HCT116 (cell line): ENCODE data around the gene AK3. TPM values are rescaled to one million over a fixed set of nuclear protein-coding genes. Genes with fewer than 3 reads are reported as not detected.
"Not testable (repeated sequence)": the region's sequence is repeated elsewhere in the genome, so short reads cannot be mapped to it uniquely, and the experiment has no call there.

Experiments
- ATAC-seq: fragments of 200-7000 bp; cut with Tn5 transposase; 2 replicates; pipeline ENCODE4 v1.9.1; 2020; ENCODE audit warnings: mild to moderate bottlenecking, moderate library complexity
- BruUV-seq: library from RNA; stranded (reverse); fragments of 400-500 nt; replicated peaks from 2 replicates; lab custom pipeline; 2021; lab: Mats Ljungman, UMichigan
- CTCF ChIA-PET: fragments of 300-600 bp; sonication (Branson Sonifier 250); formaldehyde crosslinking; loops from one replicate; lab custom pipeline; 2021; ENCODE audit warnings: antibody characterized with exemption; lab: Charles Lee
- POLR2A ChIA-PET: fragments of 300-600, 350-600 bp; sonication (Branson Sonifier 250); formaldehyde crosslinking; loops from one replicate; lab custom pipeline; 2021; ENCODE audit warnings: antibody characterized with exemption; lab: Charles Lee
- RAD21 ChIA-PET, 2 experiments: fragments of 300-600 bp; sonication (Branson Sonifier 250); formaldehyde crosslinking; loops; one replicate each; lab custom pipeline; 2023; ENCODE audit warnings: low total read pairs in 2 of 2; ENCODE audit not compliant: uncharacterized antibody in 2 of 2, unreplicated experiment in 2 of 2, low non-redundant PET in 1 of 2; lab: Charles Lee
- DNase-seq: peaks from one replicate; pipeline ENCODE4 v3.0.0-alpha.2; 2010; ENCODE audit warnings: low read depth, low spot score
- H2AFZ ChIP-seq: fragments of 200-600 bp; shearing (Covaris generic), sonication (generic); 2 replicates; pipeline ENCODE4 v1.6.1; 2017; ENCODE audit warnings: low read depth, mixed run types, mixed read lengths, antibody characterized with exemption, low read length; ENCODE audit not compliant: poor library complexity, severe bottlenecking
- H3K27ac ChIP-seq: 2 replicates; pipeline ENCODE4 v1.5.1; 2012; ENCODE audit warnings: low read depth, low read length
- H3K27me3 ChIP-seq: fragments of 200-600 bp; sonication (generic); 2 replicates; pipeline ENCODE4 v1.6.1; 2016; ENCODE audit warnings: mixed run types, low read length, mixed read lengths; ENCODE audit not compliant: insufficient read depth
- H3K36me3 ChIP-seq, 2 experiments: fragments of 200-500 bp in 1 of 2; fragments of 200-600 bp in 1 of 2; sonication (Bioruptor generic) in 1 of 2; sonication (generic) in 1 of 2; 2 replicates each; pipeline versions ENCODE4 v1.5.1 to v1.6.1; 2014 to 2016; ENCODE audit warnings: low read length in 2 of 2, inconsistent platforms in 1 of 2, mixed read lengths in 1 of 2, mixed run types in 1 of 2; ENCODE audit not compliant: insufficient read depth in 2 of 2, control insufficient read depth in 1 of 2
- H3K4me1 ChIP-seq, 2 experiments: fragments of 200-600 bp in 1 of 2; sonication (generic) in 1 of 2; 2 replicates each; pipeline versions ENCODE4 v1.5.1 to v1.6.1; 2012 to 2017; ENCODE audit warnings: low read length in 2 of 2, inconsistent platforms in 1 of 2, mild to moderate bottlenecking in 1 of 2, mixed read lengths in 1 of 2, mixed run types in 1 of 2, moderate library complexity in 1 of 2; ENCODE audit not compliant: insufficient read depth in 2 of 2, control insufficient read depth in 1 of 2
- H3K4me2 ChIP-seq: fragments of 200-600 bp; sonication (generic); 2 replicates; pipeline ENCODE4 v1.6.1; 2017; ENCODE audit warnings: mixed run types, low read length, mixed read lengths
- H3K4me3 ChIP-seq, 2 experiments: fragments of 200-600 bp in 1 of 2; sonication (generic) in 1 of 2; replicated peaks in 1 of 2; 2 replicates each; pipeline ENCODE4 v1.5.1; 2011 to 2016; ENCODE audit warnings: low read length in 2 of 2, control low read depth in 1 of 2, low read depth in 1 of 2, mild to moderate bottlenecking in 1 of 2, mixed read lengths in 1 of 2, mixed run types in 1 of 2
- H3K79me2 ChIP-seq: fragments of 200-600 bp; sonication (generic); 2 replicates; pipeline ENCODE4 v1.6.1; 2017; ENCODE audit warnings: mild to moderate bottlenecking, mixed run types, low read length, moderate library complexity, mixed read lengths; ENCODE audit not compliant: insufficient read depth
- H3K9ac ChIP-seq: fragments of 200-600 bp; sonication (generic); 2 replicates; pipeline ENCODE4 v1.6.1; 2016; ENCODE audit warnings: low read length, mixed read lengths
- H3K9me2 ChIP-seq: fragments of 200-600 bp; sonication (generic), shearing (Covaris generic); 2 replicates; pipeline ENCODE4 v1.6.1; 2017; ENCODE audit warnings: mixed run types, mild to moderate bottlenecking, moderate library complexity; ENCODE audit not compliant: insufficient read depth
- H3K9me3 ChIP-seq, 2 experiments: fragments of 200-500 bp in 1 of 2; fragments of 200-600 bp in 1 of 2; sonication (Bioruptor generic) in 1 of 2; sonication (generic) in 1 of 2; 2 replicates each; pipeline ENCODE4 v1.6.1; 2014 to 2017; ENCODE audit warnings: low read length in 2 of 2, mixed read lengths in 2 of 2, inconsistent platforms in 1 of 2, low read depth in 1 of 2, mild to moderate bottlenecking in 1 of 2, mixed run types in 1 of 2, moderate library complexity in 1 of 2; ENCODE audit not compliant: control insufficient read depth in 1 of 2, insufficient read depth in 1 of 2
- H4K20me1 ChIP-seq: fragments of 200-600 bp; sonication (generic), shearing (Covaris generic); 2 replicates; pipeline ENCODE4 v1.6.1; 2017; ENCODE audit warnings: mixed run types, mild to moderate bottlenecking, moderate library complexity; ENCODE audit not compliant: insufficient read depth
- ATF3 ChIP-seq: IDR thresholded peaks from 2 replicates; pipeline ENCODE4 v1.6.1; 2012
- CBX3 ChIP-seq: IDR thresholded peaks from 2 replicates; pipeline ENCODE4 v1.6.1; 2012; ENCODE audit warnings: low read depth
- EGR1 ChIP-seq: IDR thresholded peaks from 2 replicates; pipeline ENCODE4 v1.6.1; 2012; ENCODE audit warnings: low read depth
- EZH2 ChIP-seq: fragments of 200-600 bp; sonication (generic); IDR thresholded peaks from 2 replicates; pipeline ENCODE4 v1.6.1; 2017; ENCODE audit warnings: antibody characterized with exemption, mixed run types
- JUND ChIP-seq: IDR thresholded peaks from 2 replicates; pipeline ENCODE4 v1.6.1; 2012
- POLR2A ChIP-seq: IDR thresholded peaks from 2 replicates; pipeline ENCODE4 v1.7.0; 2011; ENCODE audit warnings: borderline replicate concordance; ENCODE audit not compliant: insufficient read depth, insufficient read length; ENCODE audit errors: extremely low read depth
- SIN3A ChIP-seq: IDR thresholded peaks from 2 replicates; pipeline ENCODE4 v1.6.1; 2012; ENCODE audit warnings: low read depth
- ZBTB33 ChIP-seq: IDR thresholded peaks from 2 replicates; pipeline ENCODE4 v1.6.1; 2011; ENCODE audit warnings: mild to moderate bottlenecking, low read length, moderate library complexity; ENCODE audit not compliant: insufficient replicate concordance; ENCODE audit errors: extremely low read depth
- ZFX ChIP-seq: fragments of 450-650 bp; IDR thresholded peaks from 2 replicates; pipeline ENCODE4 v1.6.1; 2017
- ZNF274 ChIP-seq: fragments of 200-500 bp; sonication (Bioruptor generic); IDR thresholded peaks from 2 replicates; pipeline ENCODE4 v1.6.1; 2014; ENCODE audit warnings: mild to moderate bottlenecking, low read depth, low read length, inconsistent platforms
- intact Hi-C: fragments of 100-400 bp; cut with micrococcal nuclease; formaldehyde crosslinking; loops from 2 replicates; pipeline ENCODE4 v1.10.0; 2022
- total RNA-seq: library from RNA; stranded (reverse); gene quantifications from one replicate; pipeline ENCODE4 v1.2.1, GENCODE V29; 2021; ENCODE audit not compliant: unreplicated experiment
- TF ChIP-seq, protein P1 (sequence below): IDR thresholded peaks from 2 replicates; pipeline ENCODE4 v1.6.1; 2012

The AK3 gene
- total RNA-seq, 1 experiment from 2014 or later, result 43.0 TPM

DNA sequence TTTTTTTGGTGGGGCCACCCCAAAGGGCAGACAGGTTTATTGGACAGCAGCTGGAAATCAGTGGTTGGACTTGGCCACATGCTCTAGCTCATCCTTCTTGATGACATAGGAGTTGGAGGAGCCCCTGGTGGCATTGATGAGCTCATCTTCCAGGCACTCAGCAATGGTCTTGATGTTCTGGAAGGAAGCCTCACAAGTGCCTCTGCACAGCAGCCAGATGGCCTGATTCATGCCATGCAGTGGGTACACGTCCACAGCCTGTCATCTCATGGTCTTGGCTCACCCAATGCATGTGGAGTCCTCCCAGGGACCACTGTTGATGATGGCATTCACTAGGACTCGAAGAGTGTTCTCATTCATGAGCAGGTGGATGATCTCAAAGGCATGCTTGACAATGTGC is 40.4 kb upstream of the AK3 start:
- no peaks in the 10 kb centered on the region for H3K27me3 ChIP-seq
- no peaks in the 10 kb centered on the region for H3K79me2 ChIP-seq
- no peaks in the 10 kb centered on the region for H3K9me2 ChIP-seq
- no peak overlapping the region for H3K9ac ChIP-seq
- no peak overlapping the region for H3K4me2 ChIP-seq
- intact Hi-C loops, result no loop called here
- CTCF ChIA-PET, result no interaction called here
- ATAC-seq (no peak), DNase-seq (no peak)
- RAD21 ChIA-PET, result no interaction called here
- TF ChIP-seq SIN3A, result no peak
- TF ChIP-seq CBX3, result no peak
- TF ChIP-seq, protein P1, sequence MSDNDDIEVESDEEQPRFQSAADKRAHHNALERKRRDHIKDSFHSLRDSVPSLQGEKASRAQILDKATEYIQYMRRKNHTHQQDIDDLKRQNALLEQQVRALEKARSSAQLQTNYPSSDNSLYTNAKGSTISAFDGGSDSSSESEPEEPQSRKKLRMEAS, result no peak
- TF ChIP-seq JUND, result no peak
- TF ChIP-seq EGR1, result no peak
- no peak for TF ChIP-seq ATF3
- no peak for TF ChIP-seq EZH2
- POLR2A ChIA-PET, result no interaction called here
- no peak overlapping the region for H3K27ac ChIP-seq
- H3K4me1 ChIP-seq, result no peaks in the 10 kb centered on the region
- BruUV-seq, result no TSS peak
- no peak overlapping the region for H2AFZ ChIP-seq
- H3K36me3 ChIP-seq, result no peaks in the 10 kb centered on the region
- no peak overlapping the region for H3K4me3 ChIP-seq
- no peaks in the 10 kb centered on the region for H3K9me3 ChIP-seq
- no peaks in the 10 kb centered on the region for H4K20me1 ChIP-seq

GRCh38 chr9:4780651-4781050 is 39.6 kb upstream of the AK3 start:
- ChIA-PET CTCF (no interaction called here), RAD21 (no interaction called here), POLR2A (no interaction called here)
- Histone ChIP-seq H3K4me1 (no peaks in the 10 kb centered on the region), H3K27me3 (no peaks in the 10 kb centered on the region), H2AFZ (no peak overlapping the region), H3K4me2 (no peak overlapping the region), H3K9me3 (no peaks in the 10 kb centered on the region), H4K20me1 (no peaks in the 10 kb centered on the region), H3K27ac (no peak overlapping the region), H3K36me3 (no peaks in the 10 kb centered on the region), H3K9me2 (no peaks in the 10 kb centered on the region), H3K79me2 (no peaks in the 10 kb centered on the region), H3K9ac (no peak overlapping the region), H3K4me3 (no peak overlapping the region)
- TF ChIP-seq ZFX, result no peak
- TF ChIP-seq ZBTB33, result no peak
- no peak for TF ChIP-seq POLR2A
- no peak for TF ChIP-seq ZNF274
- BruUV-seq, result no TSS peak
- ATAC-seq (no peak), DNase-seq (no peak)
- intact Hi-C loops, result no loop called here

DNA sequence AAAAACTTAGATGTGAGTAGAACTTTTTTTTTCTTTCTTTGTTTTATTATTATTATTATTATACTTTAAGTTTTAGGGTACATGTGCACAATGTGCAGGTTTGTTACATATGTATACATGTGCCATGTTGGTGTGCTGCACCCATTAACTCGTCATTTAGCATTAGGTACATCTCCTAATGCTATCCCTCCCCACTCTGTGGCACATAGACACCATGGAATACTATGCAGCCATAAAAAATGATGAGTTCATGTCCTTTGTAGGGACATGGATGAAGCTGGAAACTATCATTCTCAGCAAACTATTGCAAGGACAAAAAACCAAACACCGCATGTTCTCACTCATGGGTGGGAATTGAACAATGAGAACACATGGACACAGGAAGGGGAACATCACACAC is 34.0 kb upstream of the AK3 start:
- POLR2A ChIA-PET, H3K27ac ChIP-seq, H3K4me2 ChIP-seq, H3K4me3 ChIP-seq, H3K36me3 ChIP-seq, H4K20me1 ChIP-seq, H2AFZ ChIP-seq, RAD21 ChIA-PET, CTCF ChIA-PET, H3K4me1 ChIP-seq, H3K9ac ChIP-seq, H3K79me2 ChIP-seq, ATAC-seq, BruUV-seq, H3K27me3 ChIP-seq, H3K9me3 ChIP-seq, intact Hi-C loops, DNase-seq, H3K9me2 ChIP-seq: not testable (repeated sequence)
